Measurements from ENCODE around the gene RETN.

RETN gene

DNA sequence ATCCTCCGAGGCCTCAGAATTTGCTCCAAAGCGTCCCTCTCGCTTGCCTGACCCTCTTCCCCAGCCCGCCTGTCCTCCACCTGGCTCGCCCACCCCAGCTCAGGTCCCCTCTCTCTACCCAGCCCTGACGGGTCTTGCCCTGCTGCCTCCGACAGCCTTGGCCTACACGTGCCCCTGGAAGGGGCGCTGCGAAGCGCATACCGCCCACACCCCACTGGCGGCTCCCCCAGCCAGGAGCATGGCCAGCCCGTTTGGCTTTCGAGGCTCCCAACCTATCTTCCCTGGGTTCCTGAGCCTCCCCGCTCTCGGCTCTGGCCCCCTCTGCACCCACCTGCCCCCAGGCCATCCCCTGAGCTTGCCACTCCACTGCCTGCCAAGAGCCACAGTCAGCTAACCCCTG, 44.0 kb upstream of the RETN start:
- no peak for ATAC-seq
- TF ChIP-seq ZNF8 (CRISPR knock-in tag; IDR thresholded peaks at IDR 0.05) (no peak), ISL1 (CRISPR knock-in tag; IDR thresholded peaks at IDR 0.05) (no peak), ZFP3 (CRISPR knock-in tag; IDR thresholded peaks at IDR 0.05) (no peak), SNAI2 (CRISPR knock-in tag; IDR thresholded peaks at IDR 0.05) (no peak), PPARA (CRISPR knock-in tag; IDR thresholded peaks at IDR 0.05; ENCODE audit: borderline replicate concordance) (no peak), ZNF565 (CRISPR knock-in tag; conservative IDR thresholded peaks at IDR 0.05; ENCODE audit: low read depth) (no peak), GLIS3 (CRISPR knock-in tag; IDR thresholded peaks at IDR 0.05) (no peak), ZC3H10 (CRISPR knock-in tag; IDR thresholded peaks at IDR 0.05) (no peak), ESRRG (CRISPR knock-in tag; IDR thresholded peaks at IDR 0.05) (no peak), RARB (CRISPR knock-in tag; IDR thresholded peaks at IDR 0.05) (no peak), ZNF70 (CRISPR knock-in tag; IDR thresholded peaks at IDR 0.05) (no peak), TCF4 (CRISPR knock-in tag; IDR thresholded peaks at IDR 0.05; ENCODE audit: borderline replicate concordance) (no peak), ARNTL (CRISPR knock-in tag; IDR thresholded peaks at IDR 0.05; ENCODE audit: borderline replicate concordance, low read depth) (no peak), ZFP30 (CRISPR knock-in tag; IDR thresholded peaks at IDR 0.05) (no peak), TOX (CRISPR knock-in tag; IDR thresholded peaks at IDR 0.05; ENCODE audit: borderline replicate concordance) (no peak)
- TF ChIP-seq, protein P1, sequence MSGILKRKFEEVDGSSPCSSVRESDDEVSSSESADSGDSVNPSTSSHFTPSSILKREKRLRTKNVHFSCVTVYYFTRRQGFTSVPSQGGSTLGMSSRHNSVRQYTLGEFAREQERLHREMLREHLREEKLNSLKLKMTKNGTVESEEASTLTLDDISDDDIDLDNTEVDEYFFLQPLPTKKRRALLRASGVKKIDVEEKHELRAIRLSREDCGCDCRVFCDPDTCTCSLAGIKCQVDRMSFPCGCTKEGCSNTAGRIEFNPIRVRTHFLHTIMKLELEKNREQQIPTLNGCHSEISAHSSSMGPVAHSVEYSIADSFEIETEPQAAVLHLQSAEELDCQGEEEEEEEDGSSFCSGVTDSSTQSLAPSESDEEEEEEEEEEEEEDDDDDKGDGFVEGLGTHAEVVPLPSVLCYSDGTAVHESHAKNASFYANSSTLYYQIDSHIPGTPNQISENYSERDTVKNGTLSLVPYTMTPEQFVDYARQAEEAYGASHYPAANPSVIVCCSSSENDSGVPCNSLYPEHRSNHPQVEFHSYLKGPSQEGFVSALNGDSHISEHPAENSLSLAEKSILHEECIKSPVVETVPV (CRISPR knock-in tag; IDR thresholded peaks at IDR 0.05) = no peak
- TF ChIP-seq, protein P2, sequence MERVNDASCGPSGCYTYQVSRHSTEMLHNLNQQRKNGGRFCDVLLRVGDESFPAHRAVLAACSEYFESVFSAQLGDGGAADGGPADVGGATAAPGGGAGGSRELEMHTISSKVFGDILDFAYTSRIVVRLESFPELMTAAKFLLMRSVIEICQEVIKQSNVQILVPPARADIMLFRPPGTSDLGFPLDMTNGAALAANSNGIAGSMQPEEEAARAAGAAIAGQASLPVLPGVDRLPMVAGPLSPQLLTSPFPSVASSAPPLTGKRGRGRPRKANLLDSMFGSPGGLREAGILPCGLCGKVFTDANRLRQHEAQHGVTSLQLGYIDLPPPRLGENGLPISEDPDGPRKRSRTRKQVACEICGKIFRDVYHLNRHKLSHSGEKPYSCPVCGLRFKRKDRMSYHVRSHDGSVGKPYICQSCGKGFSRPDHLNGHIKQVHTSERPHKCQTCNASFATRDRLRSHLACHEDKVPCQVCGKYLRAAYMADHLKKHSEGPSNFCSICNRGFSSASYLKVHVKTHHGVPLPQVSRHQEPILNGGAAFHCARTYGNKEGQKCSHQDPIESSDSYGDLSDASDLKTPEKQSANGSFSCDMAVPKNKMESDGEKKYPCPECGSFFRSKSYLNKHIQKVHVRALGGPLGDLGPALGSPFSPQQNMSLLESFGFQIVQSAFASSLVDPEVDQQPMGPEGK (CRISPR knock-in tag; IDR thresholded peaks at IDR 0.05; ENCODE audit: borderline replicate concordance) = no peak
- TF ChIP-seq, protein P3, sequence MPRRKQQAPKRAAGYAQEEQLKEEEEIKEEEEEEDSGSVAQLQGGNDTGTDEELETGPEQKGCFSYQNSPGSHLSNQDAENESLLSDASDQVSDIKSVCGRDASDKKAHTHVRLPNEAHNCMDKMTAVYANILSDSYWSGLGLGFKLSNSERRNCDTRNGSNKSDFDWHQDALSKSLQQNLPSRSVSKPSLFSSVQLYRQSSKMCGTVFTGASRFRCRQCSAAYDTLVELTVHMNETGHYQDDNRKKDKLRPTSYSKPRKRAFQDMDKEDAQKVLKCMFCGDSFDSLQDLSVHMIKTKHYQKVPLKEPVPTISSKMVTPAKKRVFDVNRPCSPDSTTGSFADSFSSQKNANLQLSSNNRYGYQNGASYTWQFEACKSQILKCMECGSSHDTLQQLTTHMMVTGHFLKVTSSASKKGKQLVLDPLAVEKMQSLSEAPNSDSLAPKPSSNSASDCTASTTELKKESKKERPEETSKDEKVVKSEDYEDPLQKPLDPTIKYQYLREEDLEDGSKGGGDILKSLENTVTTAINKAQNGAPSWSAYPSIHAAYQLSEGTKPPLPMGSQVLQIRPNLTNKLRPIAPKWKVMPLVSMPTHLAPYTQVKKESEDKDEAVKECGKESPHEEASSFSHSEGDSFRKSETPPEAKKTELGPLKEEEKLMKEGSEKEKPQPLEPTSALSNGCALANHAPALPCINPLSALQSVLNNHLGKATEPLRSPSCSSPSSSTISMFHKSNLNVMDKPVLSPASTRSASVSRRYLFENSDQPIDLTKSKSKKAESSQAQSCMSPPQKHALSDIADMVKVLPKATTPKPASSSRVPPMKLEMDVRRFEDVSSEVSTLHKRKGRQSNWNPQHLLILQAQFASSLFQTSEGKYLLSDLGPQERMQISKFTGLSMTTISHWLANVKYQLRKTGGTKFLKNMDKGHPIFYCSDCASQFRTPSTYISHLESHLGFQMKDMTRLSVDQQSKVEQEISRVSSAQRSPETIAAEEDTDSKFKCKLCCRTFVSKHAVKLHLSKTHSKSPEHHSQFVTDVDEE (CRISPR knock-in tag; IDR thresholded peaks at IDR 0.05) = no peak

DNA sequence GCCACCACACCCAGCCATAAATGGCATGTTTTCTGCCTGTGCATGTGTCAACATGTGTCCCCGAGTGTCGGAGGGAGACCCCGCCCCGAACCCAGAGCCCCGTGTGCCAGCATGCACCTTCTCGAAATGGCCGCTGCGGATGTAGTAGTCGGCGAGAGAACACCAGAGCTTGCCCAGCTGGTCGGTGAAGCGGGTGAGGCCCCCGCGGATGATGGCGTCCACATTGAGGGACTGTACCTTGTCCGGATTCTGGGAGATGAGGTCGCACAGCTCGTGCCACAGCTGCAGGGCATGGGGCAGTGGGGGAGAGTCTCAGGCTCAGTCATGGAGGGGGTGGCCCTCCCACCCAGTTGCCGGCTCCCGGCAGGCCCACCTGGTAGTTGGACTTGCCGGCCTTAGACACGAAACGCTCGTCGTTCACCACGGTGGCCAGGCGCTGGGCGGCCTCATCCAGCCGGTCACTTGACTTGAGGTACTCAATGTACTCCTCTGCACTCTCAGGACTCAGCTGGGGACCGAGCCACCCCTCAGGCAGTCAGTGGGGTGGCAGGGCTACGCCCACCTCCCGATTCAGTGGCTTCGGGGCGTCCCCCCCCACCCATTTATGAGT, 43.0 kb upstream of the RETN start:
- no peak for ATAC-seq
- TF ChIP-seq SNAI2 (CRISPR knock-in tag; IDR thresholded peaks at IDR 0.05) = no peak
- TF ChIP-seq, protein P3 (CRISPR knock-in tag; IDR thresholded peaks at IDR 0.05) = no peak
- TF ChIP-seq, protein P2 (CRISPR knock-in tag; IDR thresholded peaks at IDR 0.05; ENCODE audit: borderline replicate concordance) = no peak
- no peak for TF ChIP-seq ZNF8 (CRISPR knock-in tag; IDR thresholded peaks at IDR 0.05)
- TF ChIP-seq BACH2 (CRISPR knock-in tag; IDR thresholded peaks at IDR 0.05; ENCODE audit: borderline replicate concordance) = no peak
- TF ChIP-seq ZC3H10 (CRISPR knock-in tag; IDR thresholded peaks at IDR 0.05) = no peak
- TF ChIP-seq, protein P4, sequence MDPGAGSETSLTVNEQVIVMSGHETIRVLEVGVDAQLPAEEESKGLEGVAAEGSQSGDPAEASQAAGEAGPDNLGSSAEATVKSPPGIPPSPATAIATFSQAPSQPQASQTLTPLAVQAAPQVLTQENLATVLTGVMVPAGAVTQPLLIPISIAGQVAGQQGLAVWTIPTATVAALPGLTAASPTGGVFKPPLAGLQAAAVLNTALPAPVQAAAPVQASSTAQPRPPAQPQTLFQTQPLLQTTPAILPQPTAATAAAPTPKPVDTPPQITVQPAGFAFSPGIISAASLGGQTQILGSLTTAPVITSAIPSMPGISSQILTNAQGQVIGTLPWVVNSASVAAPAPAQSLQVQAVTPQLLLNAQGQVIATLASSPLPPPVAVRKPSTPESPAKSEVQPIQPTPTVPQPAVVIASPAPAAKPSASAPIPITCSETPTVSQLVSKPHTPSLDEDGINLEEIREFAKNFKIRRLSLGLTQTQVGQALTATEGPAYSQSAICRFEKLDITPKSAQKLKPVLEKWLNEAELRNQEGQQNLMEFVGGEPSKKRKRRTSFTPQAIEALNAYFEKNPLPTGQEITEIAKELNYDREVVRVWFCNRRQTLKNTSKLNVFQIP (CRISPR knock-in tag; IDR thresholded peaks at IDR 0.05; ENCODE audit: borderline replicate concordance, low read depth) = no peak
- TF ChIP-seq OSR1 (CRISPR knock-in tag; IDR thresholded peaks at IDR 0.05) = no peak
- TF ChIP-seq TCF4 (CRISPR knock-in tag; IDR thresholded peaks at IDR 0.05; ENCODE audit: borderline replicate concordance) = no peak
- TF ChIP-seq ZNF70 (CRISPR knock-in tag; IDR thresholded peaks at IDR 0.05) = no peak
- no peak for TF ChIP-seq ESRRG (CRISPR knock-in tag; IDR thresholded peaks at IDR 0.05)
- TF ChIP-seq, protein P5, sequence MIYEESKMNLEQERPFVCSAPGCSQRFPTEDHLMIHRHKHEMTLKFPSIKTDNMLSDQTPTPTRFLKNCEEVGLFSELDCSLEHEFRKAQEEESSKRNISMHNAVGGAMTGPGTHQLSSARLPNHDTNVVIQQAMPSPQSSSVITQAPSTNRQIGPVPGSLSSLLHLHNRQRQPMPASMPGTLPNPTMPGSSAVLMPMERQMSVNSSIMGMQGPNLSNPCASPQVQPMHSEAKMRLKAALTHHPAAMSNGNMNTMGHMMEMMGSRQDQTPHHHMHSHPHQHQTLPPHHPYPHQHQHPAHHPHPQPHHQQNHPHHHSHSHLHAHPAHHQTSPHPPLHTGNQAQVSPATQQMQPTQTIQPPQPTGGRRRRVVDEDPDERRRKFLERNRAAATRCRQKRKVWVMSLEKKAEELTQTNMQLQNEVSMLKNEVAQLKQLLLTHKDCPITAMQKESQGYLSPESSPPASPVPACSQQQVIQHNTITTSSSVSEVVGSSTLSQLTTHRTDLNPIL (CRISPR knock-in tag; IDR thresholded peaks at IDR 0.05; ENCODE audit: low read depth) = no peak
- no peak for TF ChIP-seq CSDC2 (CRISPR knock-in tag; IDR thresholded peaks at IDR 0.05)
- no peak for TF ChIP-seq RARB (CRISPR knock-in tag; IDR thresholded peaks at IDR 0.05)

Data from SK-N-SH treated with all-trans-retinoic acid at 6 μM for 48 hours (cell line).